ENCODE measurements around the gene KCNT2. TPM values are rescaled to one million over a fixed set of nuclear protein-coding genes. Genes with fewer than 3 reads are reported as not detected.

The KCNT2 gene
- total and polyA plus RNA-seq, 9 of the 15 experiments (the other 6 are each of a cell fraction or from before 2014, with no cell fraction given) = 0.13 to 0.73 (median 0.28) TPM

DNA sequence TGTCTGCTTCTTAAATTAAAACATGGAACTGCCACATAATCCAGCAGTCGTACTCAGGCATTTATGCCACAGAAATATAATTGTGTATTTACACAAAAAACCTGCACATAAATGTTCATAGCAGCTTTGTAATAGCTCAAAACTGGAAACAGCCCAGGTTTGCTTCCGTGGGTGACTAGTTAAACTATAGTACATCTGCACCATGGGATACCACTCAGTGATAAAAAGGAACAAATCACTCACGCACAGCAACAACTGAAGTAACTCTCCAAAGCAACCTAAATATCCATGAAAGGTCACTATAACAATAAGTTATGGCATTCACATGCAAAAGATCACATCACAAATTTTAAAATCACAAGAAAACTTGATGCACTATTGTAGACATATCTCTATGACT lies 64.4 kb downstream of the KCNT2 start:
- H3K9me1 ChIP-seq (ENCODE audit: control insufficient read depth, insufficient read depth, low read length) = no peaks in the 10 kb centered on the region
- H3K79me2 ChIP-seq (ENCODE audit: control insufficient read depth, insufficient read depth, low read length) = no peaks in the 10 kb centered on the region
- no peak overlapping the region for H3K4me3 ChIP-seq
- peaks cover 0 to 4% of the 10 kb centered on the region in 2 experiments; a peak in 2 of 5 replicates for H3K4me1 ChIP-seq (replicated peaks in 1 of 2; ENCODE audit: control insufficient read depth in 2 of 2, insufficient read depth in 2 of 2, low read length in 2 of 2)
- H2AFZ ChIP-seq (ENCODE audit: low read depth, low read length) = peak overlapping the region; percentile 17; the same call in 1 of the 2 replicates
- H3K27ac ChIP-seq (ENCODE audit: extremely low read depth, low read depth, low read length) = no peak overlapping the region
- ChIA-PET CTCF (ENCODE audit: low intra/inter-chr PET ratio) (no interaction called here), POLR2A (no interaction called here)
- no peak overlapping the region for H3K9ac ChIP-seq (ENCODE audit: insufficient read depth in 1 of 2, low read depth in 2 of 2, low read length in 2 of 2)
- in situ Hi-C loops (cut with MboI) = no loop called here
- FAIRE-seq = no peak
- H3K4me2 ChIP-seq (ENCODE audit: insufficient read depth, low read length) = no peak overlapping the region
- DNase-seq (ENCODE audit: extremely low read depth in 1 of 4, low spot score in 3 of 4) = no peak
- no peaks in the 10 kb centered on the region for H3K27me3 ChIP-seq (ENCODE audit: control insufficient read depth in 2 of 2, insufficient read depth in 2 of 2, low read length in 2 of 2)
- no TSS peak for BruUV-seq (replicated peaks)
- 0 out of 3 replicates have a peak, but pooled peaks have one; percentile 54 for ATAC-seq
- intact Hi-C loops (cut with micrococcal nuclease) = no loop called here
- H3K36me3 ChIP-seq (ENCODE audit: control insufficient read depth, insufficient read depth, low read length) = no peaks in the 10 kb centered on the region
- TF ChIP-seq ZNF232 (CRISPR knock-in tag; IDR thresholded peaks at IDR 0.05) = no peak
- TF ChIP-seq, protein P1, sequence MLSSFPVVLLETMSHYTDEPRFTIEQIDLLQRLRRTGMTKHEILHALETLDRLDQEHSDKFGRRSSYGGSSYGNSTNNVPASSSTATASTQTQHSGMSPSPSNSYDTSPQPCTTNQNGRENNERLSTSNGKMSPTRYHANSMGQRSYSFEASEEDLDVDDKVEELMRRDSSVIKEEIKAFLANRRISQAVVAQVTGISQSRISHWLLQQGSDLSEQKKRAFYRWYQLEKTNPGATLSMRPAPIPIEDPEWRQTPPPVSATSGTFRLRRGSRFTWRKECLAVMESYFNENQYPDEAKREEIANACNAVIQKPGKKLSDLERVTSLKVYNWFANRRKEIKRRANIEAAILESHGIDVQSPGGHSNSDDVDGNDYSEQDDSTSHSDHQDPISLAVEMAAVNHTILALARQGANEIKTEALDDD (IDR thresholded peaks at IDR 0.05) = peak; percentile 50; the same call in 1 of the 2 replicates
- TF ChIP-seq, protein P2, sequence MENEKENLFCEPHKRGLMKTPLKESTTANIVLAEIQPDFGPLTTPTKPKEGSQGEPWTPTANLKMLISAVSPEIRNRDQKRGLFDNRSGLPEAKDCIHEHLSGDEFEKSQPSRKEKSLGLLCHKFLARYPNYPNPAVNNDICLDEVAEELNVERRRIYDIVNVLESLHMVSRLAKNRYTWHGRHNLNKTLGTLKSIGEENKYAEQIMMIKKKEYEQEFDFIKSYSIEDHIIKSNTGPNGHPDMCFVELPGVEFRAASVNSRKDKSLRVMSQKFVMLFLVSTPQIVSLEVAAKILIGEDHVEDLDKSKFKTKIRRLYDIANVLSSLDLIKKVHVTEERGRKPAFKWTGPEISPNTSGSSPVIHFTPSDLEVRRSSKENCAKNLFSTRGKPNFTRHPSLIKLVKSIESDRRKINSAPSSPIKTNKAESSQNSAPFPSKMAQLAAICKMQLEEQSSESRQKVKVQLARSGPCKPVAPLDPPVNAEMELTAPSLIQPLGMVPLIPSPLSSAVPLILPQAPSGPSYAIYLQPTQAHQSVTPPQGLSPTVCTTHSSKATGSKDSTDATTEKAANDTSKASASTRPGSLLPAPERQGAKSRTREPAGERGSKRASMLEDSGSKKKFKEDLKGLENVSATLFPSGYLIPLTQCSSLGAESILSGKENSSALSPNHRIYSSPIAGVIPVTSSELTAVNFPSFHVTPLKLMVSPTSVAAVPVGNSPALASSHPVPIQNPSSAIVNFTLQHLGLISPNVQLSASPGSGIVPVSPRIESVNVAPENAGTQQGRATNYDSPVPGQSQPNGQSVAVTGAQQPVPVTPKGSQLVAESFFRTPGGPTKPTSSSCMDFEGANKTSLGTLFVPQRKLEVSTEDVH (IDR thresholded peaks at IDR 0.05; ENCODE audit: low read depth, partially characterized antibody) = no peak
- 7% methylated on average over 3 of the region's 3 CpGs for WGBS (ENCODE audit: insufficient coverage, low coverage, missing lambda C conversion rate)
- no peaks in the 10 kb centered on the region for H4K20me1 ChIP-seq (replicated peaks; ENCODE audit: control insufficient read depth, insufficient read depth, low read length)
- H3K9me3 ChIP-seq (replicated peaks; ENCODE audit: control insufficient read depth, insufficient read depth, low read depth, low read length) = no peaks in the 10 kb centered on the region
